HG03521 (cell line): ENCODE results near the gene CCDC183.
"Not testable (repeated sequence)": the region's sequence is repeated elsewhere in the genome, so short reads cannot be mapped to it uniquely, and the experiment has no call there.

Experiments
- ATAC-seq: cut with Tn5 transposase; IDR thresholded peaks from one replicate; pipeline ENCODE4 v1.9.1; 2021; ENCODE audit warnings: mild to moderate bottlenecking, moderate library complexity; ENCODE audit not compliant: unreplicated experiment

The CCDC183 gene

DNA sequence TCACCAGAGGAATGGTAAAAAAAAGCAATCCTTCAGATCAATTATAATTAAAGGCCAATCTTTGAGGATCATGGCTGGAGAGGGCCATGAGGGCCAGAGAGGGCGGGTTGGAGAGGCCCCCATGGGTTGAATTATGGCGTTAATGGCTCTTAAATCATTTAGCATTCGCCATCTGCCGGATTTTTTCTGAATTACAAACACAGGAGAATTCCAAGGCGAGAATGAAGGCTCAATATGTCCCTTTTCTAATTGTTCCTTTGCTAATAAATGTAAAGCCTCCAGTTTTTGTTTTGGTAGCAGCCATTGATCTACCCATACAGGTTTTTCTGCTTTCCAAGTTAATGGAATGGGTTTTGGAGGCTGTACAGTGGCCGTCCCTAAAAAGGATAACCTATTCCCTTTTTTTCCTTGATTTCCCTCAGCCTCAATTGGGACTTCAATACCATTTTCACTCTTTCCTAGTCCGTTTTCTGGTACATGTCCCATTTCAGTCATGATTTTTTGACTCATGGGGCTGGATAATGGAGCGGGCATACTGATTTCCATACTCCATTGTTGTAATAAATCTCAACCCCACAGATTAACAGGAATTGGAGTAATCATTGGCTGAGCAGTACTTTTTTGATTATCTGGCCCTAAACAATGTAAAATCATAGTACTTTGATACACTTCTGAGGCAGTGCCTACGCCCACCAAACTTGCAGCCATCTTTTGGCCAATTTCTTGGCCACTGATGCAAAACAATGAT is 11.7 kb upstream of the CCDC183 start:
- no peak for ATAC-seq

DNA sequence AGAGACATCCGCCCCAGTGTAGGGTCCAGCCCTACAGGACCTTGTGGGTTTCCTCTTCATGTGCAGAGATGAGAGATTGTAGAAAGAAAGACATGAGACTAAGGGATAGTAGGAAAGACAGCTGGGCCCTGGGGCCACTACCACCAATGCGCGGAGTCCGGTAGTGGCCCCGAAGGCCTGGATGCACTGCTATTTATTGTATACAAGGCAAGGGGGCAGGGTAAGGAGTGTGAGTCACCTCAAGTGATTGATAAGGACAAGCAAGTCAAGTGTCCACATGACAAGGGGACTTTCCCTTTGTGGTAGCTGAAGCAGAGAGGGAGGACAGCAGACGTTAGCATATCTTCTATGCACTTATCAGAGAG is 11.2 kb upstream of the CCDC183 start:
- ATAC-seq, result no peak

DNA sequence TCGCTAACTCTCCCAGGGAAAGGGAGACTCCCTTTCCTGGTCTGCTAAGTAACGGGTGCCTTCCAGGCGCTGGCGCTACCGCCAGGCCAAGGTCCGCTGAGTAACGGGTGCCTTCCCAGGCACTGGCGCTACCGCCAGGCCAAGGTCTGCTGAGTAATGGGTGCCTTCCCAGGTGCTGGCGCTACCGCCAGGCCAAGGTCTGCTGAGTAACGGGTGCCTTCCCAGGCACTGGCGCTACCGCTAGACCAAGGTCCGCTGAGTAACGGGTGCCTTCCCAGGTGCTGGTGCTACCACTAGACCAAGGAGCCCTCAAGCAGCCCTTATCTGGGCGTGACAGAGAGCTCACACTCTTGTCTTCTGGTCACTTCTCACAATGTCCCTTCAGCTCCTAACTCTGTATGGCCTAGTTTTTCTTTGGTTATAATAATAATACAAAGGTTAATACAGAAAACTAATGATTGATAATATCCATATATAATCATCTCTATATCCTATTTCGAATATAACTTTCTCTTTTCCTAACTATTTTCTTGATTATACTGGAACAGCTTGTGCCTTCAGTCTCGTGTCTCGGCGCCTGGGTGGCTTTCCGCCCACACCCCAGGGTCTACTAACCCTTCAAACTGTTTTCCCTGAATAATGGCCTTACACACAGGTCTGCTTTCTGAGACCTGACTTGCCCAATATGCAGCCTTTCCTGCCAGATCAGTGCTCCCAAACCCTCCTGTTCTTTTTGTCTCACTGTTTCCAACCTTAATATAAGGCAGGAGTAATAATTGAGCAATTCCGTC is 10.4 kb upstream of the CCDC183 start:
- not testable (repeated sequence) for ATAC-seq

DNA sequence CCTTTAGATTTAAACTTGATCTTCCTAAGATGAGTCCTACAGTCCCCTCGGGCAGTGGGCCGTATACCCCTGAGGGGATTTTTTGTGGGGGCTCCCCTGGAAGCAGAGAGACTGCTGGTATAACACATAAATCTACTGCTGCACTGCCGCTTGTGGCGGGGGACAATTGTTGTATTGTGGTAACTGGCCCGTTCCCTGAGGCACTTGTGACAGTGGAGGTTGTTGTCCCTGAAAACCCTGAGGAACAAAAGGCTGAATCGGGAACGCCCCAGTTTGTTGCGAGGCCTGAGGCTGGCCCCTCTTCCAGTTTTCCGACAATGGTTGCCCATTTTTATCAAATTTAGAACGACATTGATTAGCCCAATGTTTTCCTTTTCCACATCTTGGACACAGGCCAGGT is 9.7 kb upstream of the CCDC183 start:
- ATAC-seq, result no peak

DNA sequence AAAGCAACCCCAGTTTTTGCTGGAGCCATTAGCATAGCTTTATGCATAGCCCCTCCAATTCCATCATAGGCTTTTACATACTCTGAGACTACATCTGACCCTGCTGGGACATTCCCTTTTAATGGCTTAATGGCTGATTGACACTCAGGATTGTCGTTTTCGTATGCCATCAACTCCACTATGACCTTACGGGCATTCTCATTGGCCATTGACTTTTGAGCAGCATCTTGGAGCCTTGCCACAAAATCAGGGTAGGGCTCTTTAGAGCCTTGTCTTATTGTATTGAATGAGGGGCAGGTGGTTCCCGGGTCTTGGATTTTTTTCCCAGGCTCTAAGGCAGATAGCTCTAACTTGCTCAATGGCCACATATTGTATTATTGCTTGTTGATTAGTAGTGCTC is 9.2 kb upstream of the CCDC183 start:
- ATAC-seq, result not testable (repeated sequence)

DNA sequence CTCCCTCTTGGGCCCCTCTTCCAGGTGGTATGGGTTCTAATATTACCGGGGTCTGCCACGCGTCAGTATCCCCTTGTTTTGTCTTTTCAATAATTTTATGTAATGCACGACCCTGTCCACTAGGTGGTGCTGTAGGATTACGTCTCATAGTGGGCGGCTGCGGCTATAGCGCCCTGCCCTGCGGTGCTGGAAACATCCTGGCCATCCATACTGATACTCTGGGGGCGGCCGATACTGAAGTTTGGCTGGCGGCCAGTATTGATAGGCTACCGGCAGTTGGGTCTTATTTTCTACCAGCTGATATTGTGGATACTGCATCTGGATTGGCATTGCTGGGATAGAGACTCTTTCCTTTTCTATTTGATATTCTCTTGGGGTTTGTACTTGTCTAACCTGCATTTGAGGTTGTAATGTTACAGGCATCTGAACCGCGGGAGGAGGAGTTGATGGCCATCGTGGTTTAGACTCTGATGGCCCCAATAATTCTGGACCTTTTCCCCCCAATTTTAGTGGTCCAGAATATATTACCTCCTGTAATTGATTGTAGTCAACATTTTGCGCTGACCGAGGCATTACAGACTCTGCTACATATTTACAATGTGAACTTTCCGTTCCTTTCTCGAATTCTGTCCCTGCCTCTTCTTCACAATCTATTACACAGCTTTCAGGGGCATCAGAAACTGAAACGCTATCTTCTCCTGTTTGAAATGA is 8.3 kb upstream of the CCDC183 start:
- ATAC-seq, result no peak

DNA sequence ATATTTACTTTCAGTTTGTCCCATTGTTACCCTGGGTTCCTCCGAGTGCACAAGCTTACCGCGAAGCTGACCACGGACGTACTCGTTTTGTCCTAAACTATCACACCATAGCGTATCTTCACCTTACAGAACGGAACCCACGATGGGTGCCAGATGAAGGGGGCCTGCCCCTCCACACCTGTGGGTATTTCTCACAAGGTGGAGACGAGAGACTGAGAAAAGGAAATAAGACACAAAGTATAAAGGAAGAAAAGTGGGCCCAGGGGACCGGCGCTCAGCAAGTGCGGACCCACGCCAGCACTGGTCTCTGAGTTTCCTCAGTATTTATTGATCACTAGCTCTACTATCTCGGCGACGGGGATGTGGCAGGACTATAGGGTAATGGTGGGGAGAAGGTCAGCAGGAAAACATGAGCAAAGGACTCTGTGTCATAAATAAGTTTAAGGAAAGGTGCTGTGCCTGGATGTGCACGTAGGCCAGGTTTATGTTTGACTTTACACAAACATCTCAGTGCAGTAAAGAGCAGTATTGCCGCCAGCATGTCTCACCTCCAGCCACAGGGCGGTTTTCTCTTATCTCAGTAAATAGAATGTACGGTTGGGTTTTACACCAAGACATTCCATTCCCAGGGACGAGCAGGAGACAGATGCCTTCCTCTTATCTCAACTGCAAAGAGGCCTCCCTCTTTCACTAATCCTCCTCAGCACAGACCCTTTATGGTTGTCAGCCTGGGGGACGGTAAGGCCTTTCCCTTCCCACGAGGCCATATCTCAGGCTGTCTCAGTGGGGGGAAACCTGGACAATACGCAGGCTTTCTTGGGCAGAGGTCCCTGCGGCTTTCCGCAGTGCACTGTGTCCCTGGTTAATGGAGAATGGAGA is 7.3 kb upstream of the CCDC183 start:
- not testable (repeated sequence) for ATAC-seq

DNA sequence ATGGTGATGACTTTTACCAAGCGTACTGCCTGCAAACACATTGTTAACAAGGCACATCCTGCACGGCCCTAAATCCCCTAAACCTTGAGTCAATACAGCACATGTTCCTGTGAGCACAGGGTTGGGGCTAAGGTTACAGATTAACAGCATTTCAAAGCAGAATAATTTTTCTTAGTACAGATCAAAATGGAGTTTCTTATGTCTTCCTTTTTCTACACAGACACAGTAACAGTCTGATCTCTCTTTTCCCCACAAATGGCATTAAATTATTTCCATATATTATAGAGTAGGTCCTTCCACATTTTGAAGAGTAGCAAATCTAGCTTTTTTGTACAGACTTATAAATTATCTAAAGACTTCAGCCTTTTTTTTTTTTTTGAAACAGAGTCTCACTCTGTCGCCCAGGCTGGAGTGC is 6.6 kb upstream of the CCDC183 start:
- ATAC-seq, result no peak

DNA sequence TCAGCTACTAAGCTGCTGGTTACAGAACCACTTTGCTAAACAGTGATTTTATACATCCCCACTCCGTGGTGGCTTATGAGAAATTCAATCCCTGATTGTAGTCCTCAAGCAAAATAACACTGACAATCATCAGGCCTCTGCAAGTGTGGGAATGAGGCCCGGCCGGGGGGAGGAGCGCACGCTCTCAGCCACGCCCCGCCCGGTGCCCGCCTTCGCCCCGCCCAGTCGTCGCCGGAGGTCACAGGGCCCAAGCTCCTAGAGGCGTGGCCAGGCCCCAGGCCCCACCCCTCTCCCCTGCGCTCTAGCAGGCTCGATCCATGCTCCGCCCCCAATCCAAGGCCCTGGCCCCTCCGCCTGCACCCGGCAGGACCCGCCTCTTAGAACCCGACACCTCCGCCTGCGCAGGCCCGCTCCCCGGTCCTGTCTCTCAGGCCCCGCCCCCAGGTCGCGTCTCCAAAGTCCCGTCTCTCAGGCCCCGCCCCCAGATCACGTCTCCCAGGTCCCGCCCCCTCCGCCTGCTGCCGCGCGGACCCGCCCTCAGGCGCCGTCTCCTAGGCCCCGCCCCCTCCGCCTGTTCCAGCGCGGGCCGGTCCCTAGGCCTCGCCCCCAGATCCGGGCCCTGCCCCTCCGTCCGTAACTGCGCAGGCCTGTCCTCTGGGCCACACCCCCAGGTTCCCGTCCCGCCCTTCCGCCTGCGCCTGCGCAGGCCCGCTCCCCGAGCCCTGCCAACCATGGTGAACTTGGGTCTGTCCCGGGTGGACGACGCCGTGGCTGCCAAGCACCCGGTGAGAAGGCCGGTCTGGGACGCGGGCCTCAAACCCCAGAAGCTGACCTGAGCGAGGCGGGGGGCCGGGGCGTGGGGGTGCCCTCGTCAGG is 5.3 kb upstream of the CCDC183 start, which contains the start of gene TMEM141:
Gene TMEM141, plus strand, starts transcription at position 705 of the 876 bp plus-strand sequence. Its CDS starts 27 bp downstream, at position 732.
- ATAC-seq, result peak; percentile 83

DNA sequence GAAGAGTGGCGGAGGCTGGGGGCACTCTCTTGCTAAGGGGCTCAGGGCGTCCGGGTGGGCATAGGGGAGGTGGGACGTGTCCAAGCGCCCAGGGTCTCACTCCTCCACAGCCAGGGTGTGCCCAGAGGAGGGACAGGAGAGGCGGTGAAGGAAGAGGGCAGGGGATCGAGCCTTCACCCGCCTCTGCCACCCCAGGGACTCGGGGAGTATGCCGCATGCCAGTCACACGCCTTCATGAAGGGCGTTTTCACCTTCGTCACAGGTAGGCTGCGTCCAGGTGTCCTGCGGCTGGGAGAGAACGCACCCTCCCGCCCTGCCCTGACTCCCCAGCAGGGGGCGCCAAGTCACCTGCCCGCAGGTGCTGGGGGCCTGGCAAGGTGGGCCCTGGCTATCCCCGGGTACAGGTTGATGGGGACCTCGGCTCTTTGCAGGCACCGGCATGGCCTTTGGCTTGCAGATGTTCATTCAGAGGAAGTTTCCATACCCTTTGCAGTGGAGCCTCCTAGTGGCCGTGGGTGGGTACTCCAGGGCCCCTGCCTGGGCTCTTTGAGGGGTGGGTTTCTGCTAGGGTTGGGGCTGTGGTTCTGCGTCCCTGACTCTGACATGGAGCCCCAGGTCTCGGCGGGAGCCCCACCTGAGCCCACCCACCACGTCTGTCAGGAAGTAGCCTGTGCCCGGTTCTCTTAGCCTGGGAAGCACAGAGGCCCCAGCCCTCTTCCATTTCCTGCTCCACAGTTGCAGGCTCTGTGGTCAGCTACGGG is 4.4 kb upstream of the CCDC183 start:
- no peak for ATAC-seq

DNA sequence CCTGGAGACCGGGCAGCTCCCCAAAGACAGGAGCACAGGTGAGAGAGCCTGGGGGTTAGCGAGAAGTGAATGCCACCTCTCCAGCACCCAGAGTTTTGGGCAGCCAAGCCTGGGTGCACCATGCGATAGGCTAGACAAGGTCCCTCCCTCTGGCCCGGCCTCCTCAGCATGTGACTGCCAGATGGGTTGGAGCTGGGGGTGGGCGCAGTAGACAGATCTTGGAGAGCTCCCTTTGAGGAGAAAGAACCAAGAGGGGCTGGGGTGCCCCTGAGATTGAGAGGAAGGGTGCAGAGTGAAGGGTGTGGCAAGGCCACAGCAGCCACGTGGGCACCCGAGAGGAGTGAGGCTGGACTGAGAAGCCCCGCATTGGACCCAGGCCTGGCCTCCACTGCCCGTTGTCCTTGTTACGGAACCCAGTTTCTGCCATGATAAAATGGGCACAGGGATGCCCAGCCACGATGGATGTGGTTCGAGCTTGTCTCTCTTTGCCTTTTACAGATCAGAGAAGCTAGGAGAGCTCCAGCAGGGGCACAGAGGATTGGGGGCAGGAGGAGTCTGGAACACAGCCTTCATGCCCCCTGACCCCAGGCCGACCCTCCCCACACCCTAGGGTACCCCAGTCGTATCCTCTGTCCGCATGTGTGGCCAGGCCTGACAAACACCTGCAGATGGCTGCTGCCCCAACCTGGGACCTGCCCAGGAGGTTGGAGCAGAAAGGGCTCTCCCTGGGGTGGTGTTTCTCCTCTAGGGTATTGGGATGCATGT is 3.6 kb upstream of the CCDC183 start:
- ATAC-seq, result no peak

DNA sequence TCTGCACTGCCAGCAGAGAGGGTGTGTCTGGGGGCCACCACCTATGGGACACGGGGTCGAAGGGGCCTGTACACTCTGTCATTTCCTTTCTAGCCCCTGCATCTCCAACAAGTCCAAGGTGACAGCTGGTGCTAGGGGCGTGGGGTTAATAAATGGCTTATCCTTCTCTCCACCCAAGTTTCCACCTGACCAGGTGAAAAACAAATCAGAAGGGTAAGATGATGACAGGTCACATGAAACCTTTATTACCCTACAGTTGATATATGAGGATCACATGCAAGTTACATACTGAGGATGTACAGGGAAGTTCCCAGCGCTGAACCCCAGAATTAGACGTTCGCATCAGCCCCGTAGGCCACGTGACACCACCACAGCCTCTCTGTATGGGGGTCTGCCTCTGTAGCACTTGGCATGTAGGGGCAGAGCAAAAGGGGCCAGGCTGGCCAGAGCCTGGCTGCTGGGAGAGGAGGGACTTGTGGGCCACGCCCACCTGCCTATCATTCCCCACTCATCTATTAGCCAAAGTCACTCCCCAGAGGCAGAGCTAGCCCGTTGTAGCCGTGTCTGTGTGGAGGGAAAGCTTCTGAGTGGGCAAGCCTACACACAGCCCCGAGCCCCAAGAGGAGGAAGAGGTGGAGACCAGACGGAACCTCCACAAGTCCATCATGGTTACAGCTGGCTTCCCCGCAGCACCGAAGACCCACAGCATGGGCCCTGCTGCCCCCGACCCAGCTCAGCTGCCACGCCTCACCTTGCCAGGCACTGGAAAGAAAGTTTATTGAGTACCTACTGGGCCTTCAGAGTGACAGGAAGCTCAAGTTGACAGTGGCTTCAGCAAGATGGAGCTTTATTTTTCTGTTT is 2.8 kb upstream of the CCDC183 start:
- no peak for ATAC-seq

DNA sequence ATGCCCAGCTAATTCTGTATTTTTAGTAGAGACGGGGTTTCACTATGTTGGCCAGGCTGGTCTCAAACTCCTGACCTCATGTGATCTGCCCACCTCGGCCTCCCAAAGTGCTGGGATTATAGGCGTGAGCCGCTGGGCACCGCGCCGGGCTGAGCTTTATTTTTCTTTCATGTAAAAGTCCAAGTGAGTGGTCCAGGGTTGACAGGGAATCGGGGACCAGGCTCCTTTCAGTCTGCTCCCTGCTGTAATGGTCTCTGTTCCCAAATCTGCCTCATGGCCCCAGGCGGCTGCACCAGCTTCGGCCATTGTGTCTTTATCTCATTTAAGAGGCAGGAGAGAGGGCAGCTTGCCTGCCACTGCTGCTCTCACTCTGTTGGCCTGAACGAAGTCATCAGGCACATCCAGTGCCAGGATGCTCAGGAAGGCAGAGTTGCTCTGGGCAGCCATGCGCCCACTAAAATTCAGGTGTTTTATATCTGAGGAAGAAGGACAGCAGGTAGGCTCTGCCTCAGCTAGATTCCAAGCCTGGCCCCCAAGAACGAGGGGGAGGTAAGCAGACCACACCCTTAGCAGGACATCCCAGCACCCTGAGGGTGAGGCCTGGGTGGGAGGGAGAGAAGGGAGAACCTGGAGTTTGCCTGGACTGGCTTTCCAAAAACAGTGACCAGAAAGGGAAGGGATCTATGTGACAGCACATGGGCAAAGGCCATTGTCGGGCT is 1.7 kb upstream of the CCDC183 start:
- no peak for ATAC-seq

DNA sequence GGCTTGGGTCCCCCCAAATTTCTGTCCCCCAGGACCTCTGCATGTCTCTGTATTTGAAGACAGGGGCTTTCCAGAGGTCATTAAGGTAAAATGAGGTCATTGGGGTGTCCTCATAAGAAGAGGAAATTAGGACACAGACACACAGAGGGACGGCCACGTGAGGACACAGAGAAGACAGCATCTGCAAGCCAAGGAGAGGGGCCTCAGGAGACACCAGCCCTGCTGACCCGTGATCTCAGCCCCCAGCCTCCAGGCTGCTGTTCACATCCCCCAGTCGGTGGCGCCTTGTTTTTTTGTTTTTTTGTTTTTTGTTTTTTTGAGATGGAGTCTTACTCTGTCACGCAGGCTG is 1.2 kb upstream of the CCDC183 start:
- ATAC-seq, result no peak

DNA sequence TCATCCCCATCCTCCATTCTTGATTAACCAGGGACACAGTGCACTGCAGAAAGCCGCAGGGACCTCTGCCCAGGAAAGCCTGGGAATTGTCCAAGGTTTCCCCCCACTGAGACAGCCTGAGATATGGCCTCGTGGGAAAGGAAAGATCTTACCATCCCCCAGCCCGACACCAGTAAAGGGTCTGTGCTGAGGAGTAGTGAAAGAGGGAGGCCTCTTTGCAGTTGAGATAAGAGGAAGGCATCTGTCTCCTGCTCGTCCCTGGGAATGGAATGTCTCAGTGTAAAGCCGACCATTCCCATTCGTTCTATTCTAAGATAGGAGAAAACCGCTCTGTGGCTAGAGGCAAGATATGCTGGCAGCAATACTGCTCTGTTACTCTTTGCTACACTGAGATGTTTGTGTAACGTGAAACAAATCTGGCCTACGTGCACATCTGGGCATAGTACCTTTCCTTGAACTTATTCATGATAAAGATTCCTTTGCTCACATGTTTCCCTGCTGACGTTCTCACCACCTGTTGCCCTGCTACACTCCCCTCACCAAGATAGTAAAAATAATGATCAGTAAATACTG is 723 bp downstream of the CCDC183 start:
- not testable (repeated sequence) for ATAC-seq

DNA sequence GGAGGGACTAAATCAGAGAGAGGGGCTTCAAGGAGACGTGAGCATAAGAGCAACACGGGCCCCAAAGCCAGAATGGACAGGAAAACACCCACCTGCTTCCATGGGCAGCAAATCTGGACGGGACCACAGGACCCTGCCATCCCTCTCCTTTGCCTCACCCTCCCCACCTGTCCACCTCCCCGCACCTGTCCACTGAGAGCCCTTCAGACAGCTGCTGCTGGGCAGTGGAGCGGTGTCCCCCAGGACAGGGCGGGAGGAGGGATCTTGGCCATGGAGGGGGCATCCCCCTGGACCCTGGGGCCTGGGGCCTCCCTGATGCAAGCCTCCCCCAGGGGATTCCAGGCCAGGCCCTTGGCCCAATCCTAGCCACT is 2.6 kb downstream of the CCDC183 start:
- no peak for ATAC-seq
